K562 (cell line): ENCODE data around the gene NOTCH1. TPM values are rescaled to one million over a fixed set of nuclear protein-coding genes. Genes with fewer than 3 reads are reported as not detected.

Experiments used
- BRCA1 ChIP-seq, 2 experiments: fragments of 450-650 bp in 1 of 2; sonication (generic) in 1 of 2; formaldehyde crosslinking in 1 of 2; IDR thresholded peaks; 2 replicates each; pipeline versions ENCODE4 v1.5.0 to v1.6.1; 2017 to 2020; ENCODE audit warnings: mild to moderate bottlenecking in 1 of 2, missing genetic modification reagents in 1 of 2
- BRD4 ChIP-seq: fragments of 200-600 bp; sonication (generic); IDR thresholded peaks from 2 replicates; pipeline ENCODE4 v1.6.1; 2017; ENCODE audit warnings: inconsistent platforms
- ERF ChIP-seq: fragments of 450-650 bp; formaldehyde crosslinking; IDR thresholded peaks from 2 replicates; pipeline ENCODE4 v1.4.0; 2020; ENCODE audit warnings: mild to moderate bottlenecking, mixed read lengths
- EWSR1 ChIP-seq: fragments of 450-650 bp; IDR thresholded peaks from 2 replicates; pipeline ENCODE4 v1.6.1; 2018; ENCODE audit warnings: borderline replicate concordance, mild to moderate bottlenecking, low read depth, moderate library complexity; ENCODE audit not compliant: partially characterized antibody
- EZH2 ChIP-seq: IDR thresholded peaks from 2 replicates; pipeline ENCODE4 v1.6.1; 2012; ENCODE audit warnings: low read depth, mild to moderate bottlenecking, inconsistent platforms, low read length, borderline replicate concordance
- MCM5 ChIP-seq: fragments of 450-650 bp; IDR thresholded peaks from 2 replicates; pipeline ENCODE4 v1.6.1; 2016; ENCODE audit warnings: low read depth
- POU5F1 ChIP-seq: fragments of 150-350 bp; IDR thresholded peaks from 2 replicates; pipeline ENCODE4 v1.6.1; 2014; ENCODE audit warnings: borderline replicate concordance, low read length, low read depth, mild to moderate bottlenecking; ENCODE audit not compliant: partially characterized antibody
- TEAD2 ChIP-seq: fragments of 450-650 bp; IDR thresholded peaks from 2 replicates; pipeline ENCODE4 v1.6.1; 2016; ENCODE audit warnings: missing genetic modification characterization, control low read depth, missing compliant biosample characterization
- ZNF134 ChIP-seq: fragments of 250-450 bp; sonication (Bioruptor Pico); conservative IDR thresholded peaks from 2 replicates; pipeline ENCODE4 v1.4.0; 2020
- ZNF143 ChIP-seq: sonication (generic); formaldehyde crosslinking; IDR thresholded peaks from 2 replicates; pipeline ENCODE4 v1.9.0; 2022; ENCODE audit warnings: mild to moderate bottlenecking, missing genetic modification reagents
- polyA plus RNA-seq, 8 experiments: library from polyadenylated mRNA; depleted of rRNA in 4 of 8; stranded (reverse) in 5 of 8; unstranded in 3 of 8; fragments of >200 nt; fragmentation: Nextera tagmentation in 2 of 8; fragmentation: Illumina TruSeq in 1 of 8; extraction: Ambion mirVana in 2 of 8; extraction: Trizol in 1 of 8; gene quantifications; 2 replicates each; pipeline versions ENCODE4 v1.2.1 to v1.2.3, GENCODE V29; 2011 to 2014; ENCODE audit warnings: inconsistent platforms in 1 of 8, missing spikeins in 1 of 8
- total RNA-seq, 7 experiments: library from RNA; depleted of rRNA in 6 of 7; stranded (reverse); fragments of >200 nt in 6 of 7; fragmentation: Illumina TruSeq in 2 of 7; extraction: Trizol in 2 of 7; gene quantifications; 2 replicates each; pipeline versions ENCODE4 v1.2.1 to v1.2.3, GENCODE V29; 2011 to 2021; ENCODE audit warnings: low replicate concordance in 1 of 7
- TF ChIP-seq, protein P1 (sequence below): fragments of 200-600 bp; sonication (generic); IDR thresholded peaks from one replicate; pipeline ENCODE4 v1.6.1; 2012; ENCODE audit warnings: mild to moderate bottlenecking, low read depth, low read length, inconsistent platforms
- TF ChIP-seq, protein P2 (sequence below): fragments of 250-450 bp; sonication (Bioruptor Pico); IDR thresholded peaks from 2 replicates; pipeline ENCODE4 v1.5.0; 2022; ENCODE audit warnings: mild to moderate bottlenecking
- TF ChIP-seq, protein P3 (sequence below): fragments of 250-450 bp; sonication (Bioruptor Pico); IDR thresholded peaks from 2 replicates; pipeline ENCODE4 v1.6.1; 2021; ENCODE audit warnings: mild to moderate bottlenecking

NOTCH1 gene
- total and polyA plus RNA-seq, 9 of the 15 experiments (the other 6 are each of a cell fraction or from before 2014, with no cell fraction given): 0.03 to 31.4 (median 2.3) TPM

DNA sequence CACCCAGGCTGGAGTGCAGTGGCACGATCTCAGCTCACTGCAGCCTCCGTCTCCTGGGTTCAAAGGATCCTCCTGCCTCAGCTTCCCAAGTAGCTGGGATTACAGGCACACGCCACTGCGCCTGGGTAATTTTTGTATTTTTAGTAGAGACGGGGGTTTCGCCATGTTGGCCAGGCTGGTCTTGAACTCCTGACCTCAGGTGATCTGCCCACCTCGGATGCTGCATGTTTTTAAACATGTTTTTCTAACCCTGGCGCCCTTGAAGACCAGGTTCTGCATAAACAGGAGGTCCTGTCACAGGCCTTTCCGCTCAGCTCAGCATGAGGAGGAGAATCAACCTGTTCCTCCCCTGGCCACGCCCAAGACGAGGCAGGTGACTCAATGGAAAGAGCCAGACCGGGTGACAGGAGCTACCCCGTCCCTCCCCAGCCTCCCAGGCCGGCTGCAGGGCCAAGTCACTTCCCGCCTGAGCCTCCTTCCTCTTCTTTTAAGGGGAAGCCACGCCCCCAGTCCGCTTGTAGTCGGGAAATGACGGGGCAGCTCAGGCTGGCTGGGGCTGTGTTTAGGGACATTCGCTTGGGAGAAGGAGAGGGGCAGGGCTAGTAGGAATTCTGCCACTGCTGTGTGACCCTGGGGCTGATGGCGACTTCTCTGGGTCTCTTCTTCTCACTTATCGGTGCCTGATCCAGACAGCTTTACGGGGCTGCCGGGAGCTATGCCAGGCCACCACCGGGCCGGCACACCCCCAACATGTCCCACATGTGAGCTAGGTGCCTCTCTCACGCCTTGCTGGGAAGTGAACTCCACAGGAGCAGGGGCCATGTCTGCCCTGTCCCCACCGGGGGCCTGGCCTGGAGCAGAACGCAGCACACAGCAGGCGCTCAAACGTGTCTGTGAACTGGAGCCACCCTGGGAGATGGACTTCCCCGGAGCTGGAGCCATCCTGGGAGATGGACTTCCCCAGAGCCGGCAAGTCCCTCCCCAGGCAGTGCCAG is 6.1 kb downstream of the NOTCH1 start (continued):
- TF ChIP-seq, protein P1, sequence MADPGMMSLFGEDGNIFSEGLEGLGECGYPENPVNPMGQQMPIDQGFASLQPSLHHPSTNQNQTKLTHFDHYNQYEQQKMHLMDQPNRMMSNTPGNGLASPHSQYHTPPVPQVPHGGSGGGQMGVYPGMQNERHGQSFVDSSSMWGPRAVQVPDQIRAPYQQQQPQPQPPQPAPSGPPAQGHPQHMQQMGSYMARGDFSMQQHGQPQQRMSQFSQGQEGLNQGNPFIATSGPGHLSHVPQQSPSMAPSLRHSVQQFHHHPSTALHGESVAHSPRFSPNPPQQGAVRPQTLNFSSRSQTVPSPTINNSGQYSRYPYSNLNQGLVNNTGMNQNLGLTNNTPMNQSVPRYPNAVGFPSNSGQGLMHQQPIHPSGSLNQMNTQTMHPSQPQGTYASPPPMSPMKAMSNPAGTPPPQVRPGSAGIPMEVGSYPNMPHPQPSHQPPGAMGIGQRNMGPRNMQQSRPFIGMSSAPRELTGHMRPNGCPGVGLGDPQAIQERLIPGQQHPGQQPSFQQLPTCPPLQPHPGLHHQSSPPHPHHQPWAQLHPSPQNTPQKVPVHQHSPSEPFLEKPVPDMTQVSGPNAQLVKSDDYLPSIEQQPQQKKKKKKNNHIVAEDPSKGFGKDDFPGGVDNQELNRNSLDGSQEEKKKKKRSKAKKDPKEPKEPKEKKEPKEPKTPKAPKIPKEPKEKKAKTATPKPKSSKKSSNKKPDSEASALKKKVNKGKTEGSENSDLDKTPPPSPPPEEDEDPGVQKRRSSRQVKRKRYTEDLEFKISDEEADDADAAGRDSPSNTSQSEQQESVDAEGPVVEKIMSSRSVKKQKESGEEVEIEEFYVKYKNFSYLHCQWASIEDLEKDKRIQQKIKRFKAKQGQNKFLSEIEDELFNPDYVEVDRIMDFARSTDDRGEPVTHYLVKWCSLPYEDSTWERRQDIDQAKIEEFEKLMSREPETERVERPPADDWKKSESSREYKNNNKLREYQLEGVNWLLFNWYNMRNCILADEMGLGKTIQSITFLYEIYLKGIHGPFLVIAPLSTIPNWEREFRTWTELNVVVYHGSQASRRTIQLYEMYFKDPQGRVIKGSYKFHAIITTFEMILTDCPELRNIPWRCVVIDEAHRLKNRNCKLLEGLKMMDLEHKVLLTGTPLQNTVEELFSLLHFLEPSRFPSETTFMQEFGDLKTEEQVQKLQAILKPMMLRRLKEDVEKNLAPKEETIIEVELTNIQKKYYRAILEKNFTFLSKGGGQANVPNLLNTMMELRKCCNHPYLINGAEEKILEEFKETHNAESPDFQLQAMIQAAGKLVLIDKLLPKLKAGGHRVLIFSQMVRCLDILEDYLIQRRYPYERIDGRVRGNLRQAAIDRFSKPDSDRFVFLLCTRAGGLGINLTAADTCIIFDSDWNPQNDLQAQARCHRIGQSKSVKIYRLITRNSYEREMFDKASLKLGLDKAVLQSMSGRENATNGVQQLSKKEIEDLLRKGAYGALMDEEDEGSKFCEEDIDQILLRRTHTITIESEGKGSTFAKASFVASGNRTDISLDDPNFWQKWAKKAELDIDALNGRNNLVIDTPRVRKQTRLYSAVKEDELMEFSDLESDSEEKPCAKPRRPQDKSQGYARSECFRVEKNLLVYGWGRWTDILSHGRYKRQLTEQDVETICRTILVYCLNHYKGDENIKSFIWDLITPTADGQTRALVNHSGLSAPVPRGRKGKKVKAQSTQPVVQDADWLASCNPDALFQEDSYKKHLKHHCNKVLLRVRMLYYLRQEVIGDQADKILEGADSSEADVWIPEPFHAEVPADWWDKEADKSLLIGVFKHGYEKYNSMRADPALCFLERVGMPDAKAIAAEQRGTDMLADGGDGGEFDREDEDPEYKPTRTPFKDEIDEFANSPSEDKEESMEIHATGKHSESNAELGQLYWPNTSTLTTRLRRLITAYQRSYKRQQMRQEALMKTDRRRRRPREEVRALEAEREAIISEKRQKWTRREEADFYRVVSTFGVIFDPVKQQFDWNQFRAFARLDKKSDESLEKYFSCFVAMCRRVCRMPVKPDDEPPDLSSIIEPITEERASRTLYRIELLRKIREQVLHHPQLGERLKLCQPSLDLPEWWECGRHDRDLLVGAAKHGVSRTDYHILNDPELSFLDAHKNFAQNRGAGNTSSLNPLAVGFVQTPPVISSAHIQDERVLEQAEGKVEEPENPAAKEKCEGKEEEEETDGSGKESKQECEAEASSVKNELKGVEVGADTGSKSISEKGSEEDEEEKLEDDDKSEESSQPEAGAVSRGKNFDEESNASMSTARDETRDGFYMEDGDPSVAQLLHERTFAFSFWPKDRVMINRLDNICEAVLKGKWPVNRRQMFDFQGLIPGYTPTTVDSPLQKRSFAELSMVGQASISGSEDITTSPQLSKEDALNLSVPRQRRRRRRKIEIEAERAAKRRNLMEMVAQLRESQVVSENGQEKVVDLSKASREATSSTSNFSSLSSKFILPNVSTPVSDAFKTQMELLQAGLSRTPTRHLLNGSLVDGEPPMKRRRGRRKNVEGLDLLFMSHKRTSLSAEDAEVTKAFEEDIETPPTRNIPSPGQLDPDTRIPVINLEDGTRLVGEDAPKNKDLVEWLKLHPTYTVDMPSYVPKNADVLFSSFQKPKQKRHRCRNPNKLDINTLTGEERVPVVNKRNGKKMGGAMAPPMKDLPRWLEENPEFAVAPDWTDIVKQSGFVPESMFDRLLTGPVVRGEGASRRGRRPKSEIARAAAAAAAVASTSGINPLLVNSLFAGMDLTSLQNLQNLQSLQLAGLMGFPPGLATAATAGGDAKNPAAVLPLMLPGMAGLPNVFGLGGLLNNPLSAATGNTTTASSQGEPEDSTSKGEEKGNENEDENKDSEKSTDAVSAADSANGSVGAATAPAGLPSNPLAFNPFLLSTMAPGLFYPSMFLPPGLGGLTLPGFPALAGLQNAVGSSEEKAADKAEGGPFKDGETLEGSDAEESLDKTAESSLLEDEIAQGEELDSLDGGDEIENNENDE: no peak
- TF ChIP-seq BRCA1 (IDR thresholded peaks at IDR 0.05) (no peak), BRCA1 (CRISPR knock-in tag; IDR thresholded peaks at IDR 0.05) (no peak), EWSR1 (no peak), MCM5 (no peak), TEAD2 (tag) (no peak), ZNF134 (CRISPR knock-in tag) (no peak), ZNF143 (no peak), BRD4 (no peak), POU5F1 (no peak), ERF (no peak), EZH2 (no peak)
- TF ChIP-seq, protein P2, sequence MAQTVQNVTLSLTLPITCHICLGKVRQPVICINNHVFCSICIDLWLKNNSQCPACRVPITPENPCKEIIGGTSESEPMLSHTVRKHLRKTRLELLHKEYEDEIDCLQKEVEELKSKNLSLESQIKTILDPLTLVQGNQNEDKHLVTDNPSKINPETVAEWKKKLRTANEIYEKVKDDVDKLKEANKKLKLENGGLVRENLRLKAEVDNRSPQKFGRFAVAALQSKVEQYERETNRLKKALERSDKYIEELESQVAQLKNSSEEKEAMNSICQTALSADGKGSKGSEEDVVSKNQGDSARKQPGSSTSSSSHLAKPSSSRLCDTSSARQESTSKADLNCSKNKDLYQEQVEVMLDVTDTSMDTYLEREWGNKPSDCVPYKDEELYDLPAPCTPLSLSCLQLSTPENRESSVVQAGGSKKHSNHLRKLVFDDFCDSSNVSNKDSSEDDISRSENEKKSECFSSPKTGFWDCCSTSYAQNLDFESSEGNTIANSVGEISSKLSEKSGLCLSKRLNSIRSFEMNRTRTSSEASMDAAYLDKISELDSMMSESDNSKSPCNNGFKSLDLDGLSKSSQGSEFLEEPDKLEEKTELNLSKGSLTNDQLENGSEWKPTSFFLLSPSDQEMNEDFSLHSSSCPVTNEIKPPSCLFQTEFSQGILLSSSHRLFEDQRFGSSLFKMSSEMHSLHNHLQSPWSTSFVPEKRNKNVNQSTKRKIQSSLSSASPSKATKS (CRISPR knock-in tag): no peak
- TF ChIP-seq, protein P3, sequence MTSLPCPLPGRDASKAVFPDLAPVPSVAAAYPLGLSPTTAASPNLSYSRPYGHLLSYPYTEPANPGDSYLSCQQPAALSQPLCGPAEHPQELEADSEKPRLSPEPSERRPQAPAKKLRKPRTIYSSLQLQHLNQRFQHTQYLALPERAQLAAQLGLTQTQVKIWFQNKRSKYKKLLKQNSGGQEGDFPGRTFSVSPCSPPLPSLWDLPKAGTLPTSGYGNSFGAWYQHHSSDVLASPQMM (CRISPR knock-in tag): no peak
